HEK293 (cell line): ENCODE data around the gene SART3.

ENCODE experiments used
- CTCF ChIA-PET: fragments of 350-600 bp; formaldehyde crosslinking; extraction: SDS; loops from one replicate; lab custom pipeline; 2021; ENCODE audit warnings: antibody characterized with exemption; lab: Yijun Ruan, JAX
- POLR2A ChIA-PET: fragments of 300-600 bp; formaldehyde crosslinking; extraction: SDS; loops from one replicate; lab custom pipeline; 2020; ENCODE audit warnings: antibody characterized with exemption, inconsistent platforms; lab: Yijun Ruan, JAX
- H3K27ac ChIP-seq: fragments of 200-500 bp; sonication (Bioruptor generic); 2 replicates; pipeline ENCODE4 v1.5.1; 2014; ENCODE audit warnings: low read depth, low read length, control low read depth, inconsistent platforms; ENCODE audit errors: extremely low read depth
- H3K36me3 ChIP-seq, 2 experiments: fragments of 200-500 bp in 1 of 2; sonication (Bioruptor generic) in 1 of 2; 1 replicate in 1 of 2; 2 replicates in 1 of 2; pipeline ENCODE4 v1.5.1; 2014 to 2017; ENCODE audit warnings: inconsistent platforms in 2 of 2, low read length in 2 of 2; ENCODE audit not compliant: control insufficient read depth in 2 of 2, insufficient read depth in 1 of 2
- H3K4me1 ChIP-seq: fragments of 200-500 bp; sonication (Bioruptor generic); 2 replicates; pipeline ENCODE4 v1.5.1; 2014; ENCODE audit warnings: mild to moderate bottlenecking, low read length, inconsistent platforms; ENCODE audit not compliant: control insufficient read depth, insufficient read depth
- H3K4me3 ChIP-seq: 2 replicates; pipeline ENCODE4 v1.5.1; 2011; ENCODE audit warnings: low read depth, mild to moderate bottlenecking, control low read depth, low read length, moderate library complexity
- H3K9me3 ChIP-seq: fragments of 200-500 bp; sonication (Bioruptor generic); 2 replicates; pipeline ENCODE4 v1.5.1; 2014; ENCODE audit warnings: low read depth, low read length, inconsistent platforms; ENCODE audit not compliant: control insufficient read depth, insufficient read depth
- FEZF1 ChIP-seq: fragments of 450-650 bp; formaldehyde crosslinking; IDR thresholded peaks from 2 replicates; pipeline ENCODE4 v1.5.1; 2016; ENCODE audit warnings: missing biosample characterization, missing genetic modification characterization
- GLIS2 ChIP-seq: fragments of 450-650 bp; formaldehyde crosslinking; IDR thresholded peaks from 2 replicates; pipeline ENCODE4 v1.5.1; 2016; ENCODE audit warnings: missing biosample characterization, missing genetic modification characterization
- SP2 ChIP-seq: fragments of 450-650 bp; formaldehyde crosslinking; IDR thresholded peaks from 2 replicates; pipeline ENCODE4 v1.5.1; 2016; ENCODE audit warnings: missing biosample characterization, missing genetic modification characterization
- YY1 ChIP-seq: fragments of 450-650 bp; formaldehyde crosslinking; IDR thresholded peaks from 2 replicates; pipeline ENCODE4 v1.5.1; 2018; ENCODE audit warnings: missing biosample characterization, missing genetic modification characterization
- ZBTB17 ChIP-seq: fragments of 450-650 bp; formaldehyde crosslinking; IDR thresholded peaks from 2 replicates; pipeline ENCODE4 v1.5.1; 2016; ENCODE audit warnings: missing biosample characterization, missing genetic modification characterization
- ZIC2 ChIP-seq: fragments of 450-650 bp; formaldehyde crosslinking; IDR thresholded peaks from 2 replicates; pipeline ENCODE4 v1.5.1; 2016; ENCODE audit warnings: missing biosample characterization, missing genetic modification characterization
- ZNF157 ChIP-seq: fragments of 450-650 bp; formaldehyde crosslinking; IDR thresholded peaks from 2 replicates; pipeline ENCODE4 v1.5.1; 2016; ENCODE audit warnings: missing biosample characterization, missing genetic modification characterization
- ZNF292 ChIP-seq: fragments of 450-650 bp; formaldehyde crosslinking; IDR thresholded peaks from 2 replicates; pipeline ENCODE4 v1.5.1; 2016; ENCODE audit warnings: low read depth, missing biosample characterization, missing genetic modification characterization, borderline replicate concordance
- ZNF324 ChIP-seq: fragments of 450-650 bp; formaldehyde crosslinking; IDR thresholded peaks from 2 replicates; pipeline ENCODE4 v1.5.1; 2016; ENCODE audit warnings: missing biosample characterization, missing genetic modification characterization
- ZNF391 ChIP-seq: fragments of 450-650 bp; formaldehyde crosslinking; IDR thresholded peaks from 2 replicates; pipeline ENCODE4 v1.5.1; 2016; ENCODE audit warnings: low read depth, missing biosample characterization, missing genetic modification characterization, borderline replicate concordance
- ZNF426 ChIP-seq: fragments of 450-650 bp; formaldehyde crosslinking; IDR thresholded peaks from 2 replicates; pipeline ENCODE4 v1.5.1; 2017; ENCODE audit warnings: missing biosample characterization, missing genetic modification characterization, mild to moderate bottlenecking, inconsistent platforms, moderate library complexity
- ZNF510 ChIP-seq: fragments of 450-650 bp; formaldehyde crosslinking; IDR thresholded peaks from 2 replicates; pipeline ENCODE4 v1.5.1; 2018; ENCODE audit warnings: mild to moderate bottlenecking, missing genetic modification characterization, missing biosample characterization; ENCODE audit not compliant: insufficient replicate concordance
- ZNF623 ChIP-seq: fragments of 450-650 bp; formaldehyde crosslinking; IDR thresholded peaks from 2 replicates; pipeline ENCODE4 v1.5.1; 2016; ENCODE audit warnings: missing biosample characterization, missing genetic modification characterization
- ZNF654 ChIP-seq: fragments of 450-650 bp; formaldehyde crosslinking; IDR thresholded peaks from 2 replicates; pipeline ENCODE4 v1.5.1; 2016; ENCODE audit warnings: low read depth, missing biosample characterization, missing genetic modification characterization
- TF ChIP-seq, protein P1 (sequence below): fragments of 450-650 bp; IDR thresholded peaks from 2 replicates; pipeline ENCODE4 v1.5.1; 2018; ENCODE audit warnings: missing biosample characterization, mild to moderate bottlenecking, missing genetic modification characterization
- TF ChIP-seq, protein P2 (sequence below): fragments of 450-650 bp; formaldehyde crosslinking; IDR thresholded peaks from 2 replicates; pipeline ENCODE4 v1.5.1; 2016; ENCODE audit warnings: missing biosample characterization, missing genetic modification characterization
- TF ChIP-seq, protein P3 (sequence below): fragments of 450-650 bp; formaldehyde crosslinking; IDR thresholded peaks from 2 replicates; pipeline ENCODE4 v1.5.1; 2016; ENCODE audit warnings: missing biosample characterization, missing genetic modification characterization

SART3 gene

DNA sequence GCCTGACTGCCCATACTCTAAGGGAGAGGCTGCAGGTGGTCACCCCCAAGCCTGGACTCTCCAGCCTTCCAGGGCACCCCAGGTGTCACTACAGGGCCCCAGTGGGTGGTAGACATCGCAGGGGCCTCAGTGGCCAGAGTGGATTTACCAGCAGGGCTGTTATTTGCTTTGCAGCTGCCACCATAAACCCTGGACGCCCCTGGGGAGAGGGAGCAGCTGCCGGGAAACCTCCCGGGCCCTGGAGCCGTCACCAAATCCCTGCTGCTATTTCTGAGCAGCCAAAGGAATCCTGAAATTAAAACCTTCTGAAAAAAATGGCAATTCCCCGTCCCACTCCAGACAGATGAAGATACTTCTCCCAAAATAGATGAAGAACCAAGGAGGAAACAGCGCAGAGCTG is 23.0 kb upstream of the SART3 start (continued):
- TF ChIP-seq ZNF426 (no peak), SP2 (tag by site-specific recombination) (no peak), GLIS2 (tag by site-specific recombination) (0 out of 2 replicates have a peak, but pooled peaks have one; percentile 27), ZNF324 (tag by site-specific recombination) (no peak), ZNF654 (tag by site-specific recombination) (no peak), ZNF157 (tag by site-specific recombination) (no peak), ZNF391 (tag by site-specific recombination) (no peak)
- TF ChIP-seq, protein P1, sequence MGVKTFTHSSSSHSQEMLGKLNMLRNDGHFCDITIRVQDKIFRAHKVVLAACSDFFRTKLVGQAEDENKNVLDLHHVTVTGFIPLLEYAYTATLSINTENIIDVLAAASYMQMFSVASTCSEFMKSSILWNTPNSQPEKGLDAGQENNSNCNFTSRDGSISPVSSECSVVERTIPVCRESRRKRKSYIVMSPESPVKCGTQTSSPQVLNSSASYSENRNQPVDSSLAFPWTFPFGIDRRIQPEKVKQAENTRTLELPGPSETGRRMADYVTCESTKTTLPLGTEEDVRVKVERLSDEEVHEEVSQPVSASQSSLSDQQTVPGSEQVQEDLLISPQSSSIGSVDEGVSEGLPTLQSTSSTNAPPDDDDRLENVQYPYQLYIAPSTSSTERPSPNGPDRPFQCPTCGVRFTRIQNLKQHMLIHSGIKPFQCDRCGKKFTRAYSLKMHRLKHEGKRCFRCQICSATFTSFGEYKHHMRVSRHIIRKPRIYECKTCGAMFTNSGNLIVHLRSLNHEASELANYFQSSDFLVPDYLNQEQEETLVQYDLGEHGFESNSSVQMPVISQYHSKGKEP (tag by site-specific recombination): no peak

DNA sequence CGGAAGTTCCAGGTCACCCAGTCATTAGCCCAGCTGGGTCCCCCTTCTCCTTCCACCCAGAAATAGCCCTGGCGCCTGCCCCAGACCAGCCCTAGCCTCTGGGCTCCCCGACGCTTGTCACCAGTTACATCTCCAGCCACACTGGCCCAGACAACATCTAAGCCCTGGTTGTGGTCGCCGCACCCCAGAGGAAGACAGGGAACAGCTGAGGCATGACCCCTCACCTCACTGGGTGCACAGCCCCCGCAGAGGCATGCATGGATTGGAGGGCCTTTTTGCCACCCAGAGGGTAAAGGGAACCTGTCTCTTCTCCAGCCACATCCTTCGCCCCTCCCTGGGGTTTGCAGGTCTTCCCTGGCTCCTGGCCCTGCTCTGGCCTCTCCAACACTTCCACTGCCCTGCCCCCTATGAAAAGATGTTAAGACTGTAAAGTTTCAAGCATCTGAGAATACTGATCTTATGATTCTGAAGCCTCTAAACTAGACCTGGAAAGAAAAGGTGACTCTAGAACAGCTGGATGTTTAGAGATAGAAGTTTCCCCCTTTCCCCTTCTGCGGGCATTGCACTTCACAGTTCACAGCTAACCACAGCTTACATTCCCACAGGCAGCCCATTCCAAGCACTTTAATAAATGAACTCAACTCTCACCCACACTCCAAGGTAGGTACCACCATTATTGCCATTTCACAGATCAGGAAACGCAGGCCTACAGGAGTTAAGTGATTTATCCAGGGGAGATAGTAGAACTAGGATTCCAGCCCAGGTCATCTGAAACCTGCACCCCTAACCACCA is 22.2 kb upstream of the SART3 start:
- H3K27ac ChIP-seq: no peak overlapping the region
- no peaks in the 10 kb centered on the region for H3K9me3 ChIP-seq
- POLR2A ChIA-PET: no interaction called here
- TF ChIP-seq ZBTB17: peak; percentile 32; the same call in 1 of the 2 replicates
- TF ChIP-seq, protein P2, sequence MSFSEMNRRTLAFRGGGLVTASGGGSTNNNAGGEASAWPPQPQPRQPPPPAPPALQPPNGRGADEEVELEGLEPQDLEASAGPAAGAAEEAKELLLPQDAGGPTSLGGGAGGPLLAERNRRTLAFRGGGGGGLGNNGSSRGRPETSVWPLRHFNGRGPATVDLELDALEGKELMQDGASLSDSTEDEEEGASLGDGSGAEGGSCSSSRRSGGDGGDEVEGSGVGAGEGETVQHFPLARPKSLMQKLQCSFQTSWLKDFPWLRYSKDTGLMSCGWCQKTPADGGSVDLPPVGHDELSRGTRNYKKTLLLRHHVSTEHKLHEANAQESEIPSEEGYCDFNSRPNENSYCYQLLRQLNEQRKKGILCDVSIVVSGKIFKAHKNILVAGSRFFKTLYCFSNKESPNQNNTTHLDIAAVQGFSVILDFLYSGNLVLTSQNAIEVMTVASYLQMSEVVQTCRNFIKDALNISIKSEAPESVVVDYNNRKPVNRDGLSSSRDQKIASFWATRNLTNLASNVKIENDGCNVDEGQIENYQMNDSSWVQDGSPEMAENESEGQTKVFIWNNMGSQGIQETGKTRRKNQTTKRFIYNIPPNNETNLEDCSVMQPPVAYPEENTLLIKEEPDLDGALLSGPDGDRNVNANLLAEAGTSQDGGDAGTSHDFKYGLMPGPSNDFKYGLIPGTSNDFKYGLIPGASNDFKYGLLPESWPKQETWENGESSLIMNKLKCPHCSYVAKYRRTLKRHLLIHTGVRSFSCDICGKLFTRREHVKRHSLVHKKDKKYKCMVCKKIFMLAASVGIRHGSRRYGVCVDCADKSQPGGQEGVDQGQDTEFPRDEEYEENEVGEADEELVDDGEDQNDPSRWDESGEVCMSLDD (tag by site-specific recombination): no peak
- no peak for TF ChIP-seq ZNF292 (tag by site-specific recombination)
- no peak for TF ChIP-seq YY1 (tag by site-specific recombination)
- TF ChIP-seq, protein P3, sequence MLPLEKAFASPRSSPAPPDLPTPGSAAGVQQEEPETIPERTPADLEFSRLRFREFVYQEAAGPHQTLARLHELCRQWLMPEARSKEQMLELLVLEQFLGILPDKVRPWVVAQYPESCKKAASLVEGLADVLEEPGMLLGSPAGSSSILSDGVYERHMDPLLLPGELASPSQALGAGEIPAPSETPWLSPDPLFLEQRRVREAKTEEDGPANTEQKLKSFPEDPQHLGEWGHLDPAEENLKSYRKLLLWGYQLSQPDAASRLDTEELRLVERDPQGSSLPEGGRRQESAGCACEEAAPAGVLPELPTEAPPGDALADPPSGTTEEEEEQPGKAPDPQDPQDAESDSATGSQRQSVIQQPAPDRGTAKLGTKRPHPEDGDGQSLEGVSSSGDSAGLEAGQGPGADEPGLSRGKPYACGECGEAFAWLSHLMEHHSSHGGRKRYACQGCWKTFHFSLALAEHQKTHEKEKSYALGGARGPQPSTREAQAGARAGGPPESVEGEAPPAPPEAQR (tag by site-specific recombination): no peak
- no peak for TF ChIP-seq FEZF1 (tag by site-specific recombination)
- 0 out of 2 replicates have a peak, but pooled peaks have one; percentile 13 for TF ChIP-seq ZIC2 (tag by site-specific recombination)
- TF ChIP-seq, all 188 proteins: peak for 2
- CTCF ChIA-PET: interaction anchor here (1.2 to 1.7 kb wide), 3 partner anchors 19 to 34 kb away, joined by 3 to 7 read pairs (median 7); no protein-coding TSS in a partner anchor
- Histone ChIP-seq H3K4me3 (no peak overlapping the region), H3K36me3 (no peaks in the 10 kb centered on the region), H3K4me1 (no peaks in the 10 kb centered on the region)

DNA sequence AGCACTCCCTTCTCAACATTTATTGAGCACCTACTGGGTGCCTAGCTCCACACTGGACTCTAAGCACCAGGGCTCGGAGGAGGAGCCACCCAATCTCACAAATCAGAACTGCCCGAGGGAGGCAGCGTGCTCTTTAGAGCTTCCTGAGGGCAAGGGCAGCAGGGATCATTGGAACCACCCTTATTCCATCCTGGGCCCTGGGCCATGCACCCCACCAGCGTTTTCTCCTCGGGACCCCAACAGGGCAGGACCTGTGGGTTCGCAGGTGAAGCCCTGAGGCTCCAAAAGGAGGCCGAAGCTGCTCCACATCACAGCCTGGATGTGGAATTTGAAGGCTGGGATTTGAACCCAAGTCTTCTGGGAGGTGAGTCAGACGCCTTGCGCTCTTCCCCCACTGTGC is 21.5 kb upstream of the SART3 start:
- POLR2A ChIA-PET: no interaction called here
- TF ChIP-seq ZNF510: no peak
- TF ChIP-seq ZNF623 (tag by site-specific recombination): no peak
- Histone ChIP-seq H3K27ac (no peak overlapping the region), H3K4me1 (no peaks in the 10 kb centered on the region), H3K4me3 (no peak overlapping the region), H3K36me3 (no peaks in the 10 kb centered on the region), H3K9me3 (no peaks in the 10 kb centered on the region)
- CTCF ChIA-PET: interaction anchor here (1.1 to 1.6 kb wide), 2 partner anchors 18 to 36 kb away, joined by 5 to 7 read pairs; no protein-coding TSS in a partner anchor
